Amygdala (tissue), 56 donors: Measurements from ENCODE around the gene CCDC187.
"Not testable (repeated sequence)": the region's sequence is repeated elsewhere in the genome, so short reads cannot be mapped to it uniquely, and the experiment has no call there.

Experiments
- DNase-seq, 56 donors: peaks; one replicate each; lab custom pipeline; 2025; lab: John Stamatoyannopoulos, UW

CCDC187 gene

DNA sequence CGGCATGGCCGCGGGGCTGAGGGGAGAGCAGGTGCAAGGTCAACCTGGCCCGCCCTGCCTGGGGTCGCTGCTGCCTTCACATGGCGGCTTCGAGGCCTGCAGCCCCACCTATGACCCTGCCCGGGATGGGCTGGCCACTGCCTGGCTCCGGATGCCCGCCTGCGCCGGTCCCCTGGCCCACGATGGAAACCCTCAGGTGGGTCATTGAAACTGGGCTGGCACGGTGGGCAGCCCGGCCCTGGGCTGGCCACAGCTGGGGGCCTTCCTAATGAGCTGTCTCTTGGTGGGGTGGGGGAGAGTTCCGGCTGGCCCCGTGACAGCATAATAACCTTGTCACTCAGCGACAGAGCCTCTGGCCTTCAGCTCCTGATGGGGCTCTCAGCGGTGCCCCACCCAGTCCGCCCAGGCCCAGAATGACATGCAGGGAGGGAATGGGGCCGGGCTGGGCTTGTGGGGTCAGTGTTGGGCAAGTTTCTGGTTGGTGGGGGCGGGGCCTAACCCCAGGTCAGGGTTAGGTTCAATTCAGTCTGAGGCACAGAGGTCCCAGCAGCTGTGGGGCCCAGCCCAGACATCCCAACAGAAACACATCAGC is at the start of gene CCDC187:
CCDC187 (minus strand) TSS at position 270 of the 592 bp plus-strand sequence; CDS start at position 6, 264 bp downstream.
- no peak for DNase-seq

DNA sequence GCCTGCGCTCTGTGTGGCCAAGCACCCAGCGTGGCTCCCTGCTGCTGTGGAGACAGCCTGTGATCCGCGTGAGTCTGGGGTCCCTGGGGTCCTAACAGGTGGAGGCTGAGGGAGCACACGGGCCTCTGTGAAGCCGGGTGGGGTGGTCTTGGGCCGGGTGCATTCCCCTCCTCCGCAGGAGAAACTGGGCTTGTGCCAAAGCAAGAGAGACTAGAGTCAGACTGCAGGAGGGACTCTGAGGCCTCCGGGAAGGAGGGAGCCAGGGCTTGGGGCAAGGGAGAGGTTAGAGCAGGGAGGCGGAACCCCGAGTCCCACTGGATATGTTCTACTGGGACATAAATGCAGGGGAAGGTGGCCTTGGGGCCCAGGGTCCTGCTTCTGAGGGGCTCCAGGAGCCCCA is 49.2 kb upstream of the CCDC187 start:
- no peak for DNase-seq

GRCh38 chr9:136352682-136353081 is 48.8 kb upstream of the CCDC187 start:
- DNase-seq, result peak in 1 of 56 donors; percentile 34

DNA sequence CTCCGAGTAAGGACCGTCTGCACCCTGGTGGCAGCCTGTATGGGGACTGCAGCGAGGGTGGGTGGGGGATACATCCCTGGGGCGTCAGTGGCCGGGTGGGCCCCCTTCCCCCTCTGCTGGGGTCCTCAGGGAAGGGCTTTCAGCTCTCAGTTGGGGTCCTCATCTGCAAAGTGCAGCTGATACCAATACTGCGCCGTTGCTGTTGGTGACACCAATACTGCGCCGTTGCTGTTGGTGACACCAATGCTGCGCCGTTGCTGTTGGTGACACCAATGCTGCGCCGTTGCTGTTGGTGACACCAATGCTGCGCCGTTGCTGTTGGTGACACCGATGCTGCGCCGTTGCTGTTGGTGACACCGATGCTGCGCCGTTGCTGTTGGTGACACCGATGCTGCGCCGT is 48.0 kb upstream of the CCDC187 start:
- DNase-seq, result not testable (repeated sequence)

DNA sequence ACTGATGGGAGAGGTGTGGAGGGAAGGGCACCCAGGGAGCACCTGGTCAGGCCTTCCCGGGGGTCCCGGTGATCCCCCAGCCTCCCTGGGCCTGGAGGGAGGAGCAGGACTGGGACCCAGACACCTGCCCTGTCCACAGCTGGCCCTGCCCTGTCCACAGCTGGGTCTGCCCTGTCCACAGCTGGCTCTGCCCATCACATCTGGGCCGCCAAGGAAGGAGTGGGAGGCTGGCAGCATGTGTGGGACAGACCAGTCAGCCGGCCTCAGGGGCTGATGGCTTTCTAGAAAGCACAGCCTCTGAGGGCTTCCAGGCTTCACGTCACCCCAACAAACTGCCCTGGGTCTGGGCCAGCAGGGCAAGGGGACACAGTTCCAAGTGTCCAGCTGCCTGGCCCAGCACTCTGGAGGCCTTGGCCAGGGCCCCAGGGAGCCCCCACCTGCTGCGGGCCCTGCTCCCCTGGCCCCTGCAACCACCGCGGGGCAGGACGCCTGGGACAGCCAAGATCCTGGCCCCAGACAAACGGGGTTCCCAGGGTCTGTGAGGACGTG is 47.4 kb upstream of the CCDC187 start:
- DNase-seq, result peak in 11 of 56 donors; percentile 20 to 62 (median 34)

DNA sequence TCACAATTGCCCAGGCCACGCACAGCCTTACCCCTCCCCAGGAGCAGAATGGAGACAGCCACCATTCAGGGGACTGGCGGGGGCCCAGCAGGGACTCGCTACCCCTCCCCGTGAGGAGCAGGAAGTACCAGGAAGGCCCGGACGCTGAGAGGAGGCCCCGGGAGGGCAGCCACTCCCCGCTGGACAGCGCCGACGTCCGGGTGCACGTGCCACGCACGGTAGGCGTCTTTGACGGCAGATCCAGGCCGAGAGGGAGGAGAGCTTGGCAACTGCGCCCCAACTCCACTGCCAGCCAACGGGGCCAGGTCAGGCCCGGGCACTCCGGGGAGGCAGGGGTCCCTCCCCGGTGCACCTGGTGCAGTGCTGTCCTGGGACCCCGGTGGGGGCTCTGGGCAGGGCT is 45.7 kb upstream of the CCDC187 start:
- DNase-seq, result no peak

- DNase-seq, result no peak
Measured at GRCh38 chr9:136348691-136349090, 44.8 kb upstream of the CCDC187 start.

DNA sequence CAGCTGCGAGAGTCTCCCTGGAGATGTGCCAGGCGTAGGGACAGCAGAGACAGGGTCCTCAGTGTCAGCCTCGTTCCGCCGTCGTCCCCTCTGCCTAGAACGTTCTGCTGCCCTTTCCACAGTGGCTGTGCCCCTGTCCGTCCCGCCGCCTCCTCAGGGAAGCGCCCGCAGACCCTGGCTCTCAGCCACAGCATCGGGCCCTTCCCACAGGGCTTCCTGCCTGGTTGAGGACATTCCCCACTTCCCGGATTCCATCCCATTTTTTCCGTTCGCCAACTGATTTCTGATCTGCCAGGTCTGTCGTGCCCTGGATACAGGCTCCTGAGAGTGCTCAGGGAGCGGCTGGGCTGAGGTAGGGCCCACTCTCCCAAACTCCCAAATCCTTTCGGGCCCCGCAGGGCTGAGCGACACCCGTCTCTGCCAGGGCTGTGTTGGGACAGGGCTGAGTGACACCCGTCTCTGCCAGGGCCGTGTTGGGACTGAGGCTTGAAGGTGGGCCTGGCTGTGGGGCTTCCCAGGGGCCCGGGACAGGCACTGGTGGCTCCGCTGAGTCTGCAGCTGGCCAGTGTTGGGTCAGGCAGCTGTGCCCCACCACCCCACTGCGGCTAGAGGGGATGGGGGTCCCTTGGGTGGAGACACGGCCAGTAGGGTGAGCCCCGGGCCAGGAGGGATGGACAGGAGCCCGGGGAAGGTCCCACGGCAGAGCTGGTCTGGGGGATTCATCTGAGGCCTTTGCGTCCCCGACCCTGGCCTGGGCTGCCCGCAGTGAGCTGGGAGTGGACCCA is 43.8 kb upstream of the CCDC187 start:
- no peak for DNase-seq

GRCh38 chr9:136346927-136347465 is 43.1 kb upstream of the CCDC187 start:
- no peak for DNase-seq

DNA sequence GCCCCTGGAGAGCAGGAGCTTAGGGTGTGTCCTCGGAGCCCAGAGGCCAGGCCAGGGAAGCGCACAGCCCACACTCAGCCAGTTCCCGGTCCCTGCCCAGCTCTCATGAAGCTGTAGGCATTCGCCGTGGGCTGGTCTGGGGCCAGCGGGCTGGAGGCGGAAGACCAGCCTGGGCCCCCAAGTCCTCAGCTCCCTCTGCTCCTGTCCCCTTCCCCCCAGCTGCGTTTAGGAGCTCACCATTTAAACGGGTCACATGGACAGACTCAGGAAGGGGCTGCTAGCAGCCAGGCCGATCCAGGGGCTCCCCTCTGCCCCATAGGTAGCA is 42.2 kb upstream of the CCDC187 start:
- DNase-seq, result peak in 1 of 56 donors; percentile 39

- DNase-seq, result peak in 55 of 56 donors; percentile 28 to 95 (median 78)
Measured at GRCh38 chr9:136345281-136346156, 41.6 kb upstream of the CCDC187 start.

DNA sequence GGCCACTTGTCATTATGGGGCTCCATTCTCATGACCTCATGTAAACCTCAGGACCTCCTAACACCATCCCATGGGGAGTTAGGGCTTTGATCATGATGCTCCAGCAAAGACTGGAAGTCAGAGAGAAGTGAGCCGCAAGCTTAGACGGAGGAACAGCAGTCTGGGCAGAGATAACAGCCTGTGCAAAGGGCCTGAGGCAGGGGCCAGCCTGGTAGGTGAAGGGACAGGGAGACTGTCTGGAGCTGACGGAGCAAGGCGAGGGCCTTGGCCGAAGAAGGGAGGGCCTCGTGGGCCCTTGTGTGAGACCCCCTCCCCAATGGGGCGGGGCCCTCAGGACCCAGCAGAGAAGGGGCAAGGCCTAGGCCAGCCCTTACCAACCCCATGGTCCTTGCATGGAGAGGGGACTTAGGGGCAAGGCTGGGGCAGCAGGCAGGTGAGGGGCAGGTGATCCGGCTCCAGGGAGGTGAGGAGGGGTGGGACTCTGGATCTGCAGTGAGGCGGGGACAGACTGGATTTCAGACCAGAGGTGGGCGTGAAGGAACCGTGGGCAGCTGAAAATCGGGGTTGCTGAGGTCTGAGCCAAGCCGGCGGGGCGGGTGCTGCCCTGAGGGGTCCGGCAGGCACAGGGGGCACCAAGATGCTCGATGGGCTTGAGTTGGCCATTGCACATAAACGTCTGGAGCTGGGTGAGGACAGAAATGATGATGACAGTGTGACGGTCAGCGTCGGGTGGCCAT is 40.8 kb upstream of the CCDC187 start:
- no peak for DNase-seq

DNA sequence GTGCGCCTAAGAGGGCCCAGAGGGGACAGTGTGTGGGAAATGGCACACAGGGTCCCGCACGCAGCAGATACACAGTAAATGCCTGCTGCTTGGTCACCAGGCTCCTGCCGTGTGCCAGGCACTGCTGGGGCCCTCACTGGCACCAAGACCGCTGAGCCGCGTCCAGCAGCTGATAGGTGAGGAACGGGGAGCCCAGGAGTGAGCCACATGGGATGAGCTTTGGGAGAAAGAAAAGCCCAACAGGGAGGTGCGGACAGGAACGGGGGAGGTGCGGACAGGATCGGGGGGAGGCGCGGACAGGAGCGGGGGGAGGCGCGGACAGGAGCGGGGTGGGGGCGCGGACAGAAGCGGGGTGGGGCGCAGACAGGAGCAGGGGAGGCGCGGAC is 40.0 kb upstream of the CCDC187 start:
- no peak for DNase-seq

GRCh38 chr9:136343121-136343883 is 39.4 kb upstream of the CCDC187 start:
- peak in 2 of 56 donors; percentile 34 to 50 for DNase-seq

- peak in 49 of 56 donors; percentile 15 to 91 (median 63) for DNase-seq
Measured at GRCh38 chr9:136342181-136343120, 38.6 kb upstream of the CCDC187 start.

DNA sequence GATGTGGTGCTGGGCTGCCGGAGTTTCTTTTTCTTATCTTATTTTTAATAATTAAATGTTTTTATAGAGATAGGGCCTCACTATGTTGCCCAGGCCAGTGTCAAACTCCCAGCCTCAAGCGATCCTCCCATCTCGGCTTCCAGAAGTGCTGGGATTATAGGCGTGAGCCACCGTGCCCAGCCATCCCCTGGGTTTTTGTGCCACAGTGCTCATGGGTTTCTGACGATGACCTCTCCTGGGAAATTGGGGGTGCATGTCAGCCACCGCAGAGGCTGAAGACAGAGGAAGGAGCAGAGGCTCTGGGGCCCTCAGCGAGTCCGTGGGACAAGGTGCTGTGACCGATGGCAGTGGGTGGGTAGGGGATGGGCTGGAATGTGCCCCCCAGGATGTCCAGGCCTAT is 37.9 kb upstream of the CCDC187 start:
- DNase-seq, result no peak

DNA sequence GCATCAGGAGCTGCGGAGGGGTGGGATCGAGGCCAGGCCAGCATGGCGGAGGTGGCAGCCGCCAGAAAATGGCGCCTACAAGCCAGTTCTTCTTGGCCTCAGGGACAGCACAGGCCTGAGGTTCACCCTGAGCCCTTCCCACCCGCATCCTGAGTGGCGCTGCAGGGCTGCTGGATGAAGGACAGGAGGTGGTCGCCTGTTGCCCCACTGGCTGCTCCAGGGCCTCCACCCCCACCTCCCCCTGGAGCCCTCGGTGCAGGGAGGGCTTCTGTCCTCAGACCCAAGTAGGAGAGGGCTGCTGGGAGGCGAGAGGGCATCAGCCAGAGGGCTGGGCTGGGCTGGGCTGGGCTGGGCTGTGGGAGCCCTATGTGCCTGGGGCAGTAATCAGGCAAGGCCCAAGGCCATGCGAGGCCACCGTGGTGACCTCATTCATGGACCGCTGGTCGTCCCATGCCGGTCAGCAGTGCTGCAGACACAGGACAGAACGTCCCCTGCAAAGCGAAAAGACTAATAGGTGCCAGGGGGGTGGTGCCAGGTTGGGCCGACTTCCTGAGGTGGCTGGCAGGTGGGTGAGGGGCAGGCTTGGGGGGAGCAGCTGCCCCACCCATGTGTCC is 37.3 kb upstream of the CCDC187 start:
- no peak for DNase-seq
